NCI-H446 treated with DMSO at 0.1 percent for 48 hours (cell line): ENCODE measurements around the gene MGAT2.
"Not testable (repeated sequence)": the region's sequence is repeated elsewhere in the genome, so short reads cannot be mapped to it uniquely, and the experiment has no call there.

ENCODE experiments used
- DNase-seq: peaks from one replicate; lab custom pipeline; 2025; lab: John Stamatoyannopoulos, UW

Gene MGAT2

DNA sequence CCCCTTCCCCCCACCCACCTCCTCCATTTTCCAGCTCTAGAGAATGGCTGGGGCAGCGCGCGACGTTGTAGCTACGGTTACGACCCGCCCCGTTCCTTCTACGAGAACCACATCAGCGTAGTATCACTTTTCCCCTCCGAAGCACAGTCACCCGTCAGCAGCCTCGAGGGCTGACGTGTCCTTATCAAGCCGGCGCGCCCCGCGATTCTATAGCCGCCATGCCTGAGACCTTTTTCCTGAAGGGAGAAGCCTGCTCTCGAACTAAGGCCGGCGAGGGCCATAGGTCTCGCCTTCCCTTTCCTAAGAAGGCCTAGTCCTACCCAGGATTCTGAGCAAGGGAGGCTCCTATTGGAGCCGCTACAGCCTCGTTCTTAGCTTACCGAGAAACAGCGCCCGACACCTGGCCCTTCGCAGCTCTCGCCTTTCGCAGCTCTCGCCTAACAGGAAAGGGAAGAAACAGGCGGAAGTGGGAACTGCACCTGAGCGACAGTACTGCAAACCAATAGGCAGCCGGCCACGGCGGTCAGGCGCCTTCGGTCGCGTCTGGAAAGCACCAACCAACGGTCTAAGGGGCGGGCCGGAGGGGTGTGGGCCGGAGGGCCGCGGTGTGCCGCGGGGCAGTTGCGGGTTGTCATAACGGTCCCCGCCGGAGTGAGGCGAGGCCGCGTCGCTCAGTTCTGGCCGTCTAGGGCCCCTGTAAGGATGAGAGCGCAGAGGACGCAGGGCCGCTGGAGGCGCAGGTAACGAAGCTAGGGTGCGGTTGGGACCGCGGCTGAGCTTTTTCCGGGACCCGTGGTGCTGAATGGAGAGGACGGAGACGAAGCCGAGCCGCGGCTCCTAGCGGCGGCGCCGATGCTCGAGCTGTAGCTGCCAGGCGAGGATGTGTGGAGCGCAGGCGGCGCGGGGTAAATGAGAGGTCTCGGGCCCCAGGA, at the start of gene MGAT2, which contains the start of gene RPL36AL:
Gene MGAT2, plus strand, starts transcription at position 618 of the 932 bp plus-strand sequence. CDS start 470 bp downstream, outside the sequence.
Gene RPL36AL, minus strand, starts transcription at position 445 of the 932 bp plus-strand sequence. CDS start 1,522 bp downstream, outside the sequence.
- DNase-seq = peak; percentile 95

GRCh38 chr14:49574038-49574437, 46.6 kb upstream of the MGAT2 start:
- no peak for DNase-seq

GRCh38 chr14:49578141-49578540, 42.5 kb upstream of the MGAT2 start:
- DNase-seq = no peak

GRCh38 chr14:49579841-49580240, 40.8 kb upstream of the MGAT2 start:
- DNase-seq = no peak

DNA sequence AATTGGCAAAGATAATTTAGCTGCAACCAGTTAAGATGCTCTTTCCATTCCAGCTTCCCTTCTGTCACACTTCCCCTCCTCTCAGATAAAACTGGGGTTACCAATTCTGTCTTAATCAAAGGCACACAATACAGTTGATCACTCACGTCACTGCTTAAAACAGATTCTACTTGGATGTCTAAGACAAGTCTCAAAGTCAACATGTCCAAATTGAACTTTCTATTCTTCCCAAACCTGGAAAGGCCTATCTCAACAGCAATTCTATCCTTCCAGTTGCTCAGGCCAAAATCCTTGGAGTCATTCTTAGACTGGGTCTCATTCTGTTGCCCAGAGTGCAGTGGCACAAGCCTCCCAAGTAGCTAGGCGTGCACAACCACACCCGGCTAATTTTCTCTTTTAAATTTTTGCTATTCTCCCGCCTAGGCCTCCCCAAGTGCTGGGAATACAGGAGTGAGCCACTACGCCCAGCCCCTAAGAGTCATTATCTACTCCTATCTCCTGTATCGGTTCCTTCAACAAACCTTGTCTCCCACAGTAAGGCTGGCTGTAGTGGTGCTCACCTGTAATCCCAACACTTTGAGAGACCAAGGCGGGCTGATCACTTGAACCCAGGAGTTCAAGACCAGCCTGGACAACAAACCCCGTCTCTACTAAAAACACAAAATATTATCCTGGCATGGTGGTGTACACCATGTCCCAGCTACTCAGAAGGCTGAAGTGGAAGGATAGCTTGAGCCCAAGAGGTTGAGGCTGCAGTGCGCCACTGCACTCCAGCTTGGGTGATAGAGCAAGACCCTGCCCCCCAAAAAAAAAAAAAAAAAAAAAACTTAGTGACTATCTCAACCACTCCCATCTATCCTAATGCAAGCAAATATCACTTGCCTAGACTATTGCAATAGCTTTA, 39.1 kb upstream of the MGAT2 start:
- no peak for DNase-seq

- no peak for DNase-seq
Observed at GRCh38 chr14:49582113-49582977, 38.3 kb upstream of the MGAT2 start.

DNA sequence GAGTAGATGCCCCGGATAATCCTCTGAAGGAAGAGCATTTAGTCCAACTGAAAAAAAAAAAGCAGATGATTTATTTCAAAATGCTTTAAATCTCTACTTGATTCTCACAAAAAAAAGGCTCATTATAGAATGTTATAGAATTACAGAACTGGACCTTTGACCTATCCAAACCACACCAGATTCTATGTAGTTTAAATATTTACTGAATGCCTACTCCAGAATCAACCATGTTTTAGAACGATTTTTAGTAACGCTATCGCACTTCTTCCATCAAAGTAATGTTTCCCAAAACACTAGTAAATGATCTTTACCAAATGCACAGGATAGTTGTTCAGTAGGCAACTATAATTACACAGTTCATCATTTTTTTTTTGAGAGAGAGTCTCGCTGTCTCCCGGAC, 37.0 kb upstream of the MGAT2 start:
- no peak for DNase-seq

- DNase-seq = no peak
Observed at GRCh38 chr14:49584058-49584457, 36.5 kb upstream of the MGAT2 start.

GRCh38 chr14:49584981-49585640, 35.5 kb upstream of the MGAT2 start:
- not testable (repeated sequence) for DNase-seq

DNA sequence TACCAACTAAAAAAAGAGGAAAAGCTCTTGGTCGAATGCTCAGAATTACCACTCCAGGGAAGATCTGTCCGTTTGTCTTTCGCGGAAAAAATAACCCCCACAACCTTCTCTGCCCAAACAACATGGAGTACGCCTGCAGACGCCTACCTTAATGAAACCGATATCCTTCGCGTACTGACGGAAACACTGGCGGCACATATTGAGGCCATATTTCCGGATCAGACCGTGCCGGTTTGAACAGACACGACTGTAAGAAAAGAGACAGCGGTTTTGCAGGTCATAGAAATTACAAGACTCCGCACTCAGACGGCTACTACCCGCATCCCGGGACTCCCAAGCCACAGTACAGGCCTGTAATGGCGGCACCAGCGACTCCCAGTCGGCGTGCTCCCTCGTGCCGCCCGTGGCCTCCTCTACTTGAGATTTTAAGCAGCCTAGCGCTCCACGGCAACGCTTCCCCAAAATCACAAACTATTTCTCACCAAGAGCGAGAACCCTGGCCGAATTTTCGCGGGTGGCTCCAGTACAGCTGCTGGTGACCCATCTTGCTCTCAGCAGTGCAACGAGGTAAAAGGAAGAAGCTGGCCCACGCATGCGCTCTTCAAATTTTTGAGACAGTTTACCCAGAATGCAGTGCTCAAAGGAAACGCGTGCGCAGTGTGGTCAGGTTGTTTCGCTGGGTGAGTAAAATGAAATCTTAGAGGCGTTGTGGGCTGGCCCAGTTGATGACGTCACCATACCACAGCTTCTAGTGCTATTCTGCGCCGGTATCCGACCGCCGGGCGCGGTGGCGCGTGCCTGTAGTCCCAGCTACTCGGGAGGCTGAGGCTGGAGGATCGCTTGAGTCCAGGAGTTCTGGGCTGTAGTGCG, 34.6 kb upstream of the MGAT2 start, which contains the start of gene RPS29:
Gene RPS29, minus strand, starts transcription at position 578 of the 870 bp plus-strand sequence. Its CDS starts 34 bp downstream, at position 544.
- DNase-seq = peak; percentile 98

- DNase-seq = peak; percentile 77
Observed at GRCh38 chr14:49586673-49587460, 33.7 kb upstream of the MGAT2 start.

DNA sequence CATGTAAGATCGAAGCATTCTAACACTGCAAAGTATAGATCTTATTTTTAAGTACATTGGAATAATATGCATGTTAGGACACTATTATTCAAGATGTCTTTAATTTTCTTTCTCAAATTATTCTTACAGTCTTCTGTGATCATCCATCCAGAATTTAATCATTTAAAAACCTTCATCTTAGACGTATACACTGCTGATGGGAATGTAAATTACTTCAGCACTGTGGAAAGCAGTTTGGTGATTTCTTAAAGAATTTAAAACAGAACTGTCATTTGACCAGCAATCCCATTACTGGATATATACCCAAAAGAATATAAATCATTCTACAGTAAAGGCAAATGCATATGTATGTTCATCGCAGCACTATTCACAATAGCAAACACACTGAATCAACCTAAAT, 31.2 kb upstream of the MGAT2 start:
- DNase-seq = no peak

DNA sequence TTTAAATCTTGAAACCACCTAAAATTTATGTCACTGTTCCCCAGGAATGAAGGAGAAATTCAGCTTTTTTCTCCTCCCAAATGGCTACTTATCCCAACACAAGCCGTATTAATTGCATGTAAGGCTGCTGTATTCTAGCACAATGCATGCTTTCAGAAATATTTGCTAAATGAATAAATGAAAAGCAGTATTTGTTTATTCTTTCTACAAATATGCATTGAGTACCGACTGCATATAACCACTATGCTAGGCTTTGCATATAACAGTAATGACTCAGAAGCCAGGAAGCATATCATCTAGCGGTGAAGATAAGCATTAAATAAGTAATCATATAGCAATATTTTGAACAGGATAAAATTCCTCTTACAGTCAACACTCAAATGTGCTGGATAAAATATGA, 27.6 kb upstream of the MGAT2 start:
- DNase-seq = no peak

DNA sequence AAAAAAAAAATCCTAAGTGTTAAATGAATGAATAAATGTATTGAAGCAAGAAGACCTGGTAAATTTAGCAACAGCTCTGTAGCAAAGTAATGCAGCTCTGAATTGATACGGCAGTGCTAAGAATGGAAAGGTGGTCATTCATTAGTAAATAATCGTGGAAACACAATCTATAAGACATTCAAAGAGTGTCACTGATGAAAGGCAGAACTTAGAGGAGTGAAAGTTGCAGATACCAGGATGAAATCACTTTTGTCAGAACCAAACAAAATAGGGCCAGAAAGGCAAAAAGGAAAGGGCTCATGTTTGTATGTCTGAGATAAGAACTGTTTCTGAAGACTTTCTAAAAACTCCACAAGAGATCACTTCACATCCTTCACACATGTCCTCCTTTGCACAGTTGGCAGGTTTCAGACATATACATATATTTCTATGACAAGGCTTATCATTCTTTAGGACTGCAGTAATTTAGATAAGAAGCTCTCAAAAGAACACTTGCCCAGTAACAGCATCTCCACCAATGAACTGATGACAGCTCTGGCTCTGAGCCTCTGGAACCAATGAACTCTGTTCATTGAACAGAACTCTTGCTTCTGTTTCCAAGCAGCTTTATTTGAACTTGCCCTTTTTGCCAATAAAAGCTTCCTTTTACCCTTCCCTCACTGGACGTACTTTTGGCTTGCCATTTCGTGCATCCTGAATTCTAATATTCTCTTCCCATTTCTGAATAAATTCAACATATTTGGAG, 26.1 kb upstream of the MGAT2 start:
- DNase-seq = no peak

DNA sequence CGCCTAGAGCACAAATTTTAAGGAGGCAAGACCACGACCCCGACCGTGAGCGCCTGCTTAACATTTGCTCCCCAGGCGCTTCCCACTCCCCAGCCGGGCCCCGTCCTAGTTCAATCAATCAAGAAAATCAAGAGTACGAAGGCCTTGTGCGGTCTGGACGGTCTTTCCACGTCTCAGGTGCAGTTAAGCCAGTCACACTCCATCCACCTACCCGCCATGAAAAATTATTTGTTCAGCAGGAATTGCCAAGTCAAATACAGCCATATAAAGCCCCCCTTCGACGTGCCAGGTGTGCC, 22.5 kb upstream of the MGAT2 start:
- DNase-seq = no peak

DNA sequence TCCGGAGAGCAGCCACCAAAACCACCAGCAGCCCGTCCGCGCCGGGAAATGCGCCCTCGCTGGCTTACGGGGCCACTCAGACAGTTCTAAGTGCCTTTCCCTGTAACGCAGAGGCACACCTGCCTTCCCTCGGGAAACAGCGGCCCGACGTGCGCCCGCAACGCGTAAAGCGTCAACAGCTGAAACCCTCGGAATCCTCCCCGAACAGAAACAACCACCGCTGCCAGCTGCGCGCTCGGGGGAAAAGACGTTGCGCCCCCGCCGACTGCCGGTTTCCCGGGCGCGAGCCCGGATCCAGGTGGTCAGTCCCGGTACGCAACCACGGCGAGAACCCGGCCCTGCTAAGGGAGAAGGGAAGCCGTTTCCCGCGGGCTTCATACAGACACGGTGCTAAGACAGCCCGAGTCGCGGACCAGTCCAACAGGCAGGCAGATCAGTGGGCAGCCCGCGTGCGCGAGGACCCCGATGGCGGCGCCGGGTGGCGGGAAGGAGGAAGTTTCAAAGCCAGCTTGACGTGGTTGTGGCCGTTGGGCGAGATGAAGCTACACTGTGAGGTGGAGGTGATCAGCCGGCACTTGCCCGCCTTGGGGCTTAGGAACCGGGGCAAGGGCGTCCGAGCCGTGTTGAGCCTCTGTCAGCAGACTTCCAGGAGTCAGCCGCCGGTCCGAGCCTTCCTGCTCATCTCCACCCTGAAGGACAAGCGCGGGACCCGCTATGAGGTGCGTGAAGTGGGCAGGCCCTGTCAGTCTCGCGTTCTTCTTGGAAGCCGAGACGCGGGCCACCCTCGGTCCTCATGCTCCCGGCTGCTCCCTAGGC, 21.9 kb upstream of the MGAT2 start, which contains the start of gene LRR1:
Gene LRR1, plus strand, starts transcription at position 456 of the 816 bp plus-strand sequence. Its CDS starts 81 bp downstream, at position 537.
- DNase-seq = peak; percentile 68

GRCh38 chr14:49607583-49607982, 13.0 kb upstream of the MGAT2 start:
- no peak for DNase-seq
